H1 (cell line): ENCODE results near the gene SLC37A1. TPM values are rescaled to one million over a fixed set of nuclear protein-coding genes. Genes with fewer than 3 reads are reported as not detected.

Experiments used
- CTCF ChIA-PET: fragments of 300-600 bp; sonication (Branson Sonifier 250); formaldehyde crosslinking; loops from one replicate; lab custom pipeline; 2021; ENCODE audit not compliant: partially characterized antibody; lab: Charles Lee
- POLR2A ChIA-PET: fragments of 300-600 bp; sonication (Branson Sonifier 250); formaldehyde crosslinking; loops from one replicate; lab custom pipeline; 2021; ENCODE audit warnings: inconsistent platforms; ENCODE audit not compliant: partially characterized antibody; lab: Charles Lee
- DNase-seq, 2 experiments: peaks; one replicate each; pipeline versions ENCODE4 v3.0.0 to v3.0.0-alpha.2; 2010 to 2022; ENCODE audit warnings: low spot score in 2 of 2, low read depth in 1 of 2, mixed read lengths in 1 of 2
- FAIRE-seq: peaks from 2 replicates; lab custom pipeline; 2011; peaks lifted over from hg19 to GRCh38; lab: Jason Lieb, UNC
- H2AFZ ChIP-seq: 2 replicates; pipeline ENCODE4 v1.8.1; 2012; ENCODE audit warnings: low read length, inconsistent platforms
- H2AK5ac ChIP-seq: 2 replicates; pipeline ENCODE4 v1.6.1; 2013; ENCODE audit warnings: low read depth, low read length
- H2BK120ac ChIP-seq: replicated peaks from 2 replicates; pipeline ENCODE3; 2013; ENCODE audit warnings: low read depth, low read length, inconsistent platforms
- H2BK12ac ChIP-seq: 2 replicates; pipeline ENCODE4 v1.6.1; 2013; ENCODE audit warnings: low read depth, low read length
- H2BK15ac ChIP-seq: 2 replicates; pipeline ENCODE4 v1.6.1; 2013; ENCODE audit warnings: low read length
- H2BK20ac ChIP-seq: 2 replicates; pipeline ENCODE4 v1.6.1; 2013; ENCODE audit warnings: low read length
- H2BK5ac ChIP-seq: 2 replicates; pipeline ENCODE4 v1.6.1; 2013; ENCODE audit warnings: low read depth, low read length
- H3K14ac ChIP-seq: 2 replicates; pipeline ENCODE4 v1.6.1; 2013; ENCODE audit warnings: inconsistent platforms; ENCODE audit not compliant: insufficient read length
- H3K18ac ChIP-seq: 2 replicates; pipeline ENCODE4 v1.6.1; 2013; ENCODE audit warnings: low read length; ENCODE audit errors: extremely low read depth
- H3K23ac ChIP-seq: 2 replicates; pipeline ENCODE4 v1.6.1; 2013; ENCODE audit warnings: inconsistent platforms; ENCODE audit not compliant: insufficient read length
- H3K23me2 ChIP-seq: 2 replicates; pipeline ENCODE4 v1.6.1; 2013; ENCODE audit warnings: low read depth, low read length
- H3K27ac ChIP-seq: 2 replicates; pipeline ENCODE4 v1.6.1; 2011; ENCODE audit warnings: low read depth, low read length, inconsistent platforms
- H3K27me3 ChIP-seq, 4 experiments: replicated peaks in 1 of 4; 1 replicate in 1 of 4; 2 replicates in 3 of 4; pipeline versions ENCODE4 v1.6.1 to v1.8.1; 2011 to 2013; ENCODE audit warnings: low read length in 3 of 4, mild to moderate bottlenecking in 3 of 4, inconsistent platforms in 2 of 4, mixed read lengths in 2 of 4, moderate library complexity in 1 of 4; ENCODE audit not compliant: control insufficient read depth in 3 of 4, insufficient read depth in 3 of 4; ENCODE audit errors: extremely low read depth in 1 of 4
- H3K36me3 ChIP-seq, 4 experiments: 2 replicates each; pipeline versions ENCODE4 v1.6.1 to v1.8.1; 2011 to 2013; ENCODE audit warnings: mild to moderate bottlenecking in 4 of 4, low read length in 3 of 4, moderate library complexity in 2 of 4, control low read depth in 1 of 4, inconsistent platforms in 1 of 4; ENCODE audit not compliant: insufficient read depth in 4 of 4, control insufficient read depth in 2 of 4
- H3K4ac ChIP-seq: replicated peaks from 2 replicates; pipeline ENCODE3; 2013; ENCODE audit warnings: low read length, low read depth, mixed read lengths, inconsistent platforms; ENCODE audit not compliant: insufficient read length
- H3K4me1 ChIP-seq, 4 experiments: replicated peaks in 1 of 4; 1 replicate in 1 of 4; 2 replicates in 3 of 4; pipeline versions ENCODE4 v1.6.1 to v1.8.1; 2011 to 2013; ENCODE audit warnings: low read length in 3 of 4, inconsistent platforms in 2 of 4, mixed read lengths in 1 of 4; ENCODE audit not compliant: insufficient read depth in 4 of 4, control insufficient read depth in 3 of 4
- H3K4me2 ChIP-seq, 2 experiments: 2 replicates each; pipeline versions ENCODE4 v1.6.1 to v1.8.1; 2011 to 2013; ENCODE audit warnings: low read depth in 2 of 2, low read length in 2 of 2, control low read depth in 1 of 2, inconsistent platforms in 1 of 2, mild to moderate bottlenecking in 1 of 2; ENCODE audit not compliant: insufficient read depth in 1 of 2
- H3K4me3 ChIP-seq, 4 experiments: fragments of 200-600, 300-600 bp in 1 of 4; sonication (generic), shearing (Covaris generic), sonication (Bioruptor Twin) in 1 of 4; 2 replicates each; pipeline versions ENCODE4 v1.5.1 to v1.8.1; 2011 to 2016; ENCODE audit warnings: low read length in 4 of 4, low read depth in 3 of 4, control low read depth in 2 of 4, inconsistent platforms in 2 of 4, mild to moderate bottlenecking in 2 of 4, mixed read lengths in 1 of 4, moderate library complexity in 1 of 4; ENCODE audit not compliant: insufficient read depth in 2 of 4; ENCODE audit errors: extremely low read depth in 1 of 4
- H3K56ac ChIP-seq: replicated peaks from 2 replicates; pipeline ENCODE3; 2013; ENCODE audit warnings: low read depth, mild to moderate bottlenecking, mixed read lengths, low read length, inconsistent platforms; ENCODE audit not compliant: insufficient read length
- H3K79me1 ChIP-seq: 2 replicates; pipeline ENCODE4 v1.6.1; 2013; ENCODE audit warnings: low read depth, low read length, control low read depth
- H3K79me2 ChIP-seq, 2 experiments: 2 replicates each; pipeline versions ENCODE4 v1.6.1 to v1.8.1; 2012 to 2013; ENCODE audit warnings: low read length in 2 of 2, mild to moderate bottlenecking in 2 of 2, inconsistent platforms in 1 of 2; ENCODE audit not compliant: insufficient read depth in 2 of 2, control insufficient read depth in 1 of 2
- H3K9ac ChIP-seq, 4 experiments: replicated peaks in 1 of 4; 1 replicate in 1 of 4; 2 replicates in 3 of 4; pipeline versions ENCODE4 v1.6.1 to v1.8.1; 2011 to 2013; ENCODE audit warnings: low read depth in 3 of 4, low read length in 3 of 4, control low read depth in 2 of 4, mild to moderate bottlenecking in 2 of 4, moderate library complexity in 2 of 4, inconsistent platforms in 1 of 4; ENCODE audit errors: extremely low read depth in 1 of 4
- H3K9me3 ChIP-seq, 2 experiments: 2 replicates each; pipeline versions ENCODE4 v1.6.1 to v1.8.1; 2012 to 2013; ENCODE audit warnings: mild to moderate bottlenecking in 2 of 2, moderate library complexity in 2 of 2, control low read depth in 1 of 2, inconsistent platforms in 1 of 2, low read depth in 1 of 2, low read length in 1 of 2, mixed read lengths in 1 of 2; ENCODE audit not compliant: insufficient read depth in 2 of 2
- H4K20me1 ChIP-seq, 2 experiments: replicated peaks in 1 of 2; 2 replicates each; pipeline versions ENCODE3 to v1.8.1; 2011 to 2013; ENCODE audit warnings: inconsistent platforms in 2 of 2, low read length in 2 of 2, mild to moderate bottlenecking in 1 of 2; ENCODE audit not compliant: insufficient read depth in 2 of 2, control insufficient read depth in 1 of 2
- H4K5ac ChIP-seq: 2 replicates; pipeline ENCODE4 v1.6.1; 2013; ENCODE audit warnings: low read length, low read depth, mixed read lengths, inconsistent platforms; ENCODE audit not compliant: insufficient read length
- H4K8ac ChIP-seq: 2 replicates; pipeline ENCODE4 v1.8.0; 2013; ENCODE audit warnings: mild to moderate bottlenecking, moderate library complexity, low read length, inconsistent platforms; ENCODE audit not compliant: insufficient read depth; ENCODE audit errors: extremely low read depth
- H4K91ac ChIP-seq: replicated peaks from 2 replicates; pipeline ENCODE3; 2013; ENCODE audit warnings: low read length, mixed read lengths, inconsistent platforms; ENCODE audit not compliant: insufficient read length
- ASH2L ChIP-seq: fragments of 200-600, 300-600 bp; sonication (generic); IDR thresholded peaks from one replicate; pipeline ENCODE4 v1.7.1; 2017; ENCODE audit warnings: low read length
- BACH1 ChIP-seq: IDR thresholded peaks from 2 replicates; pipeline ENCODE4 v1.6.1; 2012; ENCODE audit warnings: low read length, improper control_type of control experiment
- CEBPB ChIP-seq: IDR thresholded peaks from 2 replicates; pipeline ENCODE4 v1.6.1; 2012; ENCODE audit warnings: low read depth, low read length
- CTBP2 ChIP-seq: IDR thresholded peaks from 2 replicates; pipeline ENCODE4 v1.7.0; 2011; ENCODE audit warnings: borderline replicate concordance, mild to moderate bottlenecking, moderate library complexity, mixed read lengths, low read length; ENCODE audit not compliant: insufficient read depth, insufficient read length
- HDAC6 ChIP-seq: IDR thresholded peaks from one replicate; pipeline ENCODE4 v1.7.1; 2012; ENCODE audit warnings: low read depth, mild to moderate bottlenecking, inconsistent platforms, low read length, moderate library complexity
- KDM1A ChIP-seq: fragments of 200-600, 300-600 bp; sonication (generic); IDR thresholded peaks from 2 replicates; pipeline ENCODE4 v1.7.1; 2016; ENCODE audit warnings: mild to moderate bottlenecking, low read length, borderline replicate concordance
- KDM5A ChIP-seq: fragments of 200-600 bp; IDR thresholded peaks from 2 replicates; pipeline ENCODE4 v1.7.1; 2012; ENCODE audit warnings: mild to moderate bottlenecking, low read length, inconsistent platforms, mixed read lengths
- PHF8 ChIP-seq: fragments of 200-600 bp; sonication (generic); conservative IDR thresholded peaks from 2 replicates; pipeline ENCODE4 v1.7.1; 2012; ENCODE audit warnings: low read depth, mild to moderate bottlenecking, inconsistent platforms, low read length, moderate library complexity
- SAP30 ChIP-seq: fragments of 300-600 bp; sonication (generic); IDR thresholded peaks from 2 replicates; pipeline ENCODE4 v1.7.1; 2012; ENCODE audit warnings: low read length, moderate library complexity, mild to moderate bottlenecking, inconsistent platforms; ENCODE audit not compliant: insufficient read depth, insufficient replicate concordance
- SUZ12 ChIP-seq: fragments of 200-600 bp; sonication (generic); IDR thresholded peaks from 2 replicates; pipeline ENCODE4 v1.6.1; 2012; ENCODE audit warnings: mild to moderate bottlenecking, inconsistent platforms, low read length, moderate library complexity, mixed read lengths
- WGBS, 2 experiments: shearing (Covaris generic) in 1 of 2; methylation state at CpG; one replicate each; pipeline versions ENCODE4 v1.1.6 to v1.1.7; 2013 to 2015; ENCODE audit warnings: low lambda C conversion rate in 2 of 2, mixed read lengths in 2 of 2, inconsistent platforms in 1 of 2, low coverage in 1 of 2, missing lambda C conversion rate in 1 of 2; ENCODE audit not compliant: insufficient replicate concordance in 2 of 2, insufficient coverage in 1 of 2, insufficient read length in 1 of 2; ENCODE audit errors: extremely low coverage in 1 of 2, missing lambda C conversion rate in 1 of 2; 5-methylcytosine and 5-hydroxymethylcytosine counted together
- polyA plus RNA-seq, 7 experiments: library from polyadenylated mRNA; depleted of rRNA in 3 of 7; stranded (reverse) in 5 of 7; unstranded in 2 of 7; fragments of >200 nt in 5 of 7; fragments of 200-250 nt in 2 of 7; gene quantifications; 1 replicate in 5 of 7; 2 replicates in 1 of 7; 4 replicates in 1 of 7; pipeline versions ENCODE4 v1.2.1 to v1.2.3, GENCODE V29; 2011 to 2013; ENCODE audit warnings: missing spikeins in 2 of 7, mixed read lengths in 2 of 7
- total RNA-seq: library from RNA; stranded (reverse); fragmentation: NEBNext Ultra II Directional; extraction: Animal tissue kit (Norgen Biotek cat#: 25700); gene quantifications from 2 replicates; pipeline ENCODE4 v1.2.1, GENCODE V29; 2021

SLC37A1 gene
- total and polyA plus RNA-seq, 2 of the 8 experiments (the other 6 are each of a cell fraction or from before 2014, with no cell fraction given) = 15.6 to 30.9 TPM

- no peak overlapping the region for H2AK5ac ChIP-seq
- no peak overlapping the region for H3K4ac ChIP-seq
- no peak for TF ChIP-seq KDM1A
- TF ChIP-seq CTBP2 = no peak
- TF ChIP-seq CEBPB = no peak
- no peak for TF ChIP-seq SUZ12
- no peak for TF ChIP-seq SAP30
- no peak for TF ChIP-seq BACH1
- TF ChIP-seq KDM5A = no peak
- TF ChIP-seq PHF8 = no peak
- TF ChIP-seq ASH2L = no peak
- no peak for TF ChIP-seq HDAC6
- ChIA-PET CTCF (interaction anchor here (2.8 kb wide), 1 partner anchor 13 kb away, joined by 16 read pairs; no protein-coding TSS in a partner anchor), POLR2A (no interaction called here)
- H3K9ac ChIP-seq = no peak overlapping the region
- 90% methylated on average over 15 of the region's 16 CpGs; no CpG with 5 or more reads in 1 of the 2 experiments for WGBS, 2 experiments
- no peak overlapping the region for H2BK15ac ChIP-seq
- peaks cover 0 to 3% (median 2%) of the 10 kb centered on the region in 4 experiments; a peak in 2 of 8 replicates for H3K36me3 ChIP-seq
- H3K4me3 ChIP-seq = no peak overlapping the region
- no peak overlapping the region for H3K27ac ChIP-seq
- peaks cover 2 to 5% of the 10 kb centered on the region in 2 experiments; a peak in 2 of 4 replicates for H3K9me3 ChIP-seq
- H3K27me3 ChIP-seq = no peaks in the 10 kb centered on the region
- H3K4me2 ChIP-seq = no peak overlapping the region
- no peaks in the 10 kb centered on the region for H4K20me1 ChIP-seq
- no peak overlapping the region for H2AFZ ChIP-seq
- no peak overlapping the region for H2BK20ac ChIP-seq
- no peak overlapping the region for H3K56ac ChIP-seq
- no peaks in the 10 kb centered on the region for H3K79me2 ChIP-seq
- H3K23ac ChIP-seq = no peak overlapping the region
- no peak overlapping the region for H3K14ac ChIP-seq
- no peak overlapping the region for H2BK12ac ChIP-seq
- FAIRE-seq (no peak), DNase-seq (no peak)
- H3K79me1 ChIP-seq = no peaks in the 10 kb centered on the region
- H4K8ac ChIP-seq = no peak overlapping the region
- no peak overlapping the region for H2BK120ac ChIP-seq
- H3K23me2 ChIP-seq = no peaks in the 10 kb centered on the region
- no peaks in the 10 kb centered on the region; a peak in 1 of 7 replicates for H3K4me1 ChIP-seq
- H2BK5ac ChIP-seq = no peak overlapping the region
- H3K18ac ChIP-seq = no peak overlapping the region; the same call in 1 of the 2 replicates
- H4K91ac ChIP-seq = no peak overlapping the region
- H4K5ac ChIP-seq = no peak overlapping the region
These were observed 67.2 kb downstream of the SLC37A1 start for GRCh38 chr21:42580793-42581321.
